T-cell (primary cell): ENCODE results near the gene LDAH. TPM values are rescaled to one million over a fixed set of nuclear protein-coding genes. Genes with fewer than 3 reads are reported as not detected.

Experiments
- ATAC-seq, 4 experiments: fragments of 200-7000 bp in 3 of 4; fragments of 150-1000 bp in 1 of 4; cut with Tn5 transposase; replicated peaks in 1 of 4; 1 replicate in 3 of 4; 2 replicates in 1 of 4; pipeline ENCODE4 v1.10.0; 2021; ENCODE audit warnings: moderate library complexity in 3 of 4, mild to moderate bottlenecking in 2 of 4, moderate number of reproducible peaks in 1 of 4
- CTCF ChIA-PET, 2 donors: fragments of 300-600 bp; sonication (Branson Sonifier 250); formaldehyde crosslinking; loops; one replicate each; lab custom pipeline; 2022; ENCODE audit warnings: antibody characterized with exemption in 2 of 2; lab: Charles Lee
- POLR2A ChIA-PET, 2 donors: fragments of 300-600 bp; sonication (Branson Sonifier 250); formaldehyde crosslinking; loops; one replicate each; lab custom pipeline; 2022; ENCODE audit warnings: antibody characterized with exemption in 2 of 2; lab: Charles Lee
- DNase-seq, 35 experiments: peaks; one replicate each; pipeline versions ENCODE4 v3.0.0 to v3.0.0-alpha.2; 2013 to 2023
- H3K27ac ChIP-seq: one replicate; pipeline ENCODE4 v1.5.1; 2013; ENCODE audit warnings: low read length
- H3K27me3 ChIP-seq, 2 experiments: replicated peaks in 1 of 2; 1 replicate in 1 of 2; 2 replicates in 1 of 2; pipeline versions ENCODE4 v1.6.1 to v1.7.0; 2013; ENCODE audit warnings: low read length in 1 of 2, mixed read lengths in 1 of 2; ENCODE audit not compliant: control insufficient read depth in 2 of 2, insufficient read depth in 2 of 2; ENCODE audit errors: extremely low read depth in 1 of 2
- H3K36me3 ChIP-seq, 2 donors: 1 replicate in 1 of 2; 2 replicates in 1 of 2; pipeline versions ENCODE4 v1.6.1 to v1.7.0; 2013; ENCODE audit warnings: low read length in 1 of 2; ENCODE audit not compliant: control insufficient read depth in 2 of 2, insufficient read depth in 1 of 2; ENCODE audit errors: extremely low read depth in 1 of 2
- H3K4me1 ChIP-seq, 2 experiments: 1 replicate in 1 of 2; 2 replicates in 1 of 2; pipeline versions ENCODE4 v1.6.1 to v1.7.0; 2013; ENCODE audit warnings: low read length in 2 of 2, mixed read lengths in 1 of 2; ENCODE audit not compliant: insufficient read depth in 2 of 2, control insufficient read depth in 1 of 2; ENCODE audit errors: extremely low read depth in 1 of 2
- H3K4me3 ChIP-seq, 2 donors: 1 replicate in 1 of 2; 2 replicates in 1 of 2; pipeline versions ENCODE4 v1.5.1 to v1.7.0; 2013; ENCODE audit warnings: mild to moderate bottlenecking in 2 of 2, low read length in 1 of 2, moderate library complexity in 1 of 2; ENCODE audit not compliant: control insufficient read depth in 1 of 2; ENCODE audit errors: extremely low read depth in 1 of 2
- H3K9me3 ChIP-seq: 2 replicates; pipeline ENCODE4 v1.7.0; 2013
- H3K27ac Mint-ChIP-seq, 2 donors: one replicate each; pipeline ENCODE4 v1.8.0; 2020 to 2021; ENCODE audit warnings: mild to moderate bottlenecking in 2 of 2, mixed read lengths in 2 of 2
- H3K27me3 Mint-ChIP-seq, 2 donors: one replicate each; pipeline ENCODE4 v1.8.0; 2021 to 2022; ENCODE audit warnings: mixed read lengths in 2 of 2
- H3K36me3 Mint-ChIP-seq: one replicate; pipeline ENCODE4 v1.8.0; 2021; ENCODE audit warnings: mixed read lengths
- H3K4me1 Mint-ChIP-seq, 3 donors: one replicate each; pipeline ENCODE4 v1.8.0; 2020 to 2022; ENCODE audit warnings: mixed read lengths in 3 of 3, mild to moderate bottlenecking in 1 of 3
- H3K4me3 Mint-ChIP-seq, 3 donors: one replicate each; pipeline ENCODE4 v1.8.0; 2020 to 2022; ENCODE audit warnings: mild to moderate bottlenecking in 3 of 3, mixed read lengths in 3 of 3, moderate library complexity in 3 of 3
- H3K9me3 Mint-ChIP-seq, 3 donors: one replicate each; pipeline ENCODE4 v1.8.0; 2020 to 2022; ENCODE audit warnings: mixed read lengths in 3 of 3
- WGBS: methylation state at CpG from one replicate; pipeline ENCODE4 v1.1.5; 2013; ENCODE audit warnings: missing lambda C conversion rate; ENCODE audit not compliant: insufficient coverage; 5-methylcytosine and 5-hydroxymethylcytosine counted together
- total RNA-seq, 35 experiments: library from RNA in 6 of 35; stranded (reverse) in 6 of 35; fragments of 120-200 nt in 1 of 35; gene quantifications; one replicate each; pipeline versions ENCODE4 v1.2.1 to v1.2.4 and lab custom pipeline; 2013 to 2026

The LDAH gene
- total RNA-seq, 5 donors from 2014 or later (not counting 1 experiment from before 2014, with no cell fraction given) = 12.3 to 21.2 (median 18.1) TPM

DNA sequence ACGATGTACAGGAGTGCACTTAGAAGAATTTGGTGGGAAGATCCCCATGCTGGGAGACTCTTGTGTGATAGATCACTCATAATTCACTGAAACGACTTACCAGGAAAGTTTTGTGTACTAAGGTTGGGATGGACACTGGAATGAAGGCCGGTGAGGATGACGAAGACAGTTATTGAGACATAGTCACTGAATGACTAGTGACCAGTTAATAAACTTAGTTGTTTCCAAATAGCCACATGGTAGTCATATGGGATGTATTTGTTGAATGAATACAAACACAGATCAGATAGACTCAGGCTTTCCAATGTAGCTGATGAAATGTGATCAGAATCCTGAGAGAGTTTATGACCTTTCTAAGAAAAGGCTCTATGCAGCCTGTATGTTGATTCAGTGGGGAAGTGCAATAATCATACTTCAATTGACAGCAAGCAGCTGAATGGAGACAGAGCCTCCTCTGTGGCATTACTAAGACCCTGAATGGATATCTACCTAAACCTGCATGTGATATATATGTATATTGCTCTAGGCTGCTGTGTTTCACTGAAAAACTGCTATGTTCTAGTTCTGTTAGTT, 135.6 kb downstream of the LDAH start:
- Mint-ChIP-seq H3K36me3 (peaks cover 69% of the 10 kb centered on the region), H3K27ac (no peak overlapping the region), H3K4me3 (no peak overlapping the region), H3K9me3 (no peaks in the 10 kb centered on the region), H3K4me1 (peaks cover 0 to 8% (median 5%) of the 10 kb centered on the region in 3 donors), H3K27me3 (no peaks in the 10 kb centered on the region)
- no peak overlapping the region for H3K27ac ChIP-seq
- ATAC-seq (no peak), DNase-seq (no peak)
- H3K4me1 ChIP-seq = no peaks in the 10 kb centered on the region
- ChIA-PET POLR2A (no interaction called here), CTCF (no interaction called here)
- H3K36me3 ChIP-seq = peaks cover 0 to 38% of the 10 kb centered on the region in 2 donors
- WGBS = 100% methylated on average over 3 of the region's 4 CpGs
- H3K4me3 ChIP-seq = no peak overlapping the region
- no peaks in the 10 kb centered on the region for H3K9me3 ChIP-seq
- H3K27me3 ChIP-seq = no peaks in the 10 kb centered on the region

DNA sequence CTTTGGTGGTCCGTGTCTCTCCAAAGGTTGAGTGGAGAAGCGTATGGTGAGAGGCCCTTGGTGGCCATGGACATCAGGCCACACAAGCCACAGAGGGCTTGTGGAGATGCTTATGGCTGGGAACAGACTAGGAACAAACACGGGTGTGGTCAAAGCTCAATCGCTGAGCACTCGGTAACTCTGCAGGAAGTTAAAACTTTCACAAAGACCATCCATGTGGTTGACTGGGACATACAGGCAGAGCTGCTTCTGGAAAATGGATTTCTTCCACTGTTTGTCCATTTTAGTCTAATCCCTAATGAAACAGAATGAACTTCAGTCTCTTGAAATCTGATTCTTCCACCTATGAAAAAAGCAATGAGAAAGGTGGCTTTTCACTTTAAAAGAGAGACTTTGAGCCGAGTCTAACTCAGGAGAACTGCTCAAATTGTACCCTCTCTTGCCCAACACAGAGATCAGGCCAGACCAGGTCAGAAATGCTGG, 138.3 kb downstream of the LDAH start:
- Histone ChIP-seq H3K9me3 (no peaks in the 10 kb centered on the region), H3K27me3 (no peaks in the 10 kb centered on the region), H3K36me3 (peaks cover 4 to 49% of the 10 kb centered on the region in 2 donors), H3K4me1 (no peaks in the 10 kb centered on the region), H3K27ac (no peak overlapping the region), H3K4me3 (no peak overlapping the region)
- H3K9me3 Mint-ChIP-seq = no peaks in the 10 kb centered on the region
- no peak overlapping the region for H3K27ac Mint-ChIP-seq
- POLR2A ChIA-PET = no interaction called here
- H3K4me1 Mint-ChIP-seq = peaks cover 0 to 9% (median 5%) of the 10 kb centered on the region in 3 donors
- ATAC-seq = no peak
- CTCF ChIA-PET = interaction anchor here in 1 of 2 donors (1.1 kb wide), 1 partner anchor 29 kb away, joined by 4 read pairs; no protein-coding TSS in a partner anchor
- no peak for DNase-seq
- peaks cover 64% of the 10 kb centered on the region for H3K36me3 Mint-ChIP-seq
- WGBS = 86% methylated on average over 3 of the region's 6 CpGs
- no peak overlapping the region for H3K4me3 Mint-ChIP-seq
- no peaks in the 10 kb centered on the region for H3K27me3 Mint-ChIP-seq

DNA sequence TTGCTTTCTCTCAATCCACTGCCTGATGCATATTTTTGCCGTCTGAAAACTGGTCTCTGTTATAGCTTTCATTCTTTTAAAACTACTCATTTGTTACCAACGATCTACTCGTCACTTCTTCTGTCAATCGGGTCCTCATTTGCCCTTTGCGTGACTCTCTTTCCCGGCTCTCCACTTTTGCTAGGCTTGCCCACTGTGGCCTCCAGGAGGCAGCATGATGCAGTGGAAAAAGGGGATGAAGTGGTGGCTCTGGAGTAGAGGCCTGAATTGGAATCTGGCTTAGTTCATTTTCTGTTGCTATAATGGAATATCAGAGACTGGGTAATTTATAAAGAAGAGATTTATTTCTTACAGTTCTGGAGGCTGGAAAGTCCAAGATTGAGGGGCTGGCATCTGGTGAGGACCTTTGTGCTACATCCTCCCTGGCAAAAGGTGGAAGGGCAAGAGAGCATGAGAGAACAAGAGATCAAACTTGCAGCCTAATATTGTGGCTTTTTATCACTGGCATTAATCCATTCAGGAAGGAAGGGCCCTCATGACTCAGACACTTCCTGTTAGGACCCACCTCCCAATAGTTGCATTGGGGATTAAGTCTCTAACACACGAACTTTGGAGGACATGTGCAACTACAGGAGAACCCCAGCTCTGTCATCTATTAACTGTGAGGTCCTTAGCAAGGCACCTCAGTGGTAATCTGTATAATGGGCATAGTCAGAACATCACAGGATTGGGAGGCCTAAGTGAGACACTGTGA, 140.6 kb downstream of the LDAH start:
- WGBS = 94% methylated on average over 3 of the region's 7 CpGs
- peaks cover 4 to 41% of the 10 kb centered on the region in 2 donors for H3K36me3 ChIP-seq

DNA sequence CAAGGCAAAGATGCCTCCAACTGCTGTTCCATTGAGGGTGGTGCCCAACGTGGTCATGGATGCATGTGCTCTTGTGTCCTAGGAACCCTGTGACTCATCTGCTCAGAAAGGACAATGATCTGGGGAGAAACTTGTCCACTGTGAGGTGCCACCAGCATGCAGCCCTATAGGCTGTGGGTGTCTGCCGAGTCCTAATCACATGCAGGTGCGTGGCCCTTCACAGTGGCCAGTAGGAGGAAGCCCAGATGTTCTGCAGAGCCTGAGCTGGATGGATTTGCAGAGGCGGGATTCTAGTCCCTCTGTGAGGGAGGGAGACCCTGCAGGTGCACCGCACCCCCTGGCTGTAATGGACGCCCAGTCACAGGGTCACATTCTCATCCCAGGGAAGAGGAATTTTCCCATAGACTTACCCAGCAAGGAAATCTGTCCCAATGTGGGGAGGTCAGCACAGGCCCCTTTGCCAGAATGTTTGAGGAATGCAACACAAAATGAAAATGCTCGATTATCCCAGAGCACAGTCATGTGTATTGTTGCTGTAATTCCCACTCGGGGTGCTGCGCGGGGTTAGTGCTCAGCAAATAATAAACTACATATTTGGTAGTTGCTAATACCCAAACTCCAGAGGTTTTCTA, 142.0 kb downstream of the LDAH start:
- Mint-ChIP-seq H3K4me1 (peaks cover 0 to 9% (median 5%) of the 10 kb centered on the region in 3 donors), H3K9me3 (no peaks in the 10 kb centered on the region), H3K4me3 (no peak overlapping the region), H3K27me3 (no peaks in the 10 kb centered on the region), H3K27ac (no peak overlapping the region), H3K36me3 (peaks cover 33% of the 10 kb centered on the region)
- H3K27me3 ChIP-seq = no peaks in the 10 kb centered on the region
- 96% methylated on average over 3 of the region's 10 CpGs for WGBS
- DNase-seq (no peak), ATAC-seq (no peak)
- H3K9me3 ChIP-seq = no peaks in the 10 kb centered on the region
- ChIA-PET POLR2A (no interaction called here), CTCF (no interaction called here)
- no peak overlapping the region for H3K27ac ChIP-seq
- peaks cover 4 to 30% of the 10 kb centered on the region in 2 donors for H3K36me3 ChIP-seq
- no peak overlapping the region for H3K4me3 ChIP-seq
- H3K4me1 ChIP-seq = no peaks in the 10 kb centered on the region

More for the DNA sequence above, 140.6 kb downstream of the LDAH start:
- ChIA-PET CTCF (interaction anchor here (0.5 to 1.0 kb wide), 4 partner anchors 21 to 281 kb away, joined by 3 to 8 read pairs (median 3); no protein-coding TSS in a partner anchor), POLR2A (interaction anchor here in 1 of 2 donors (0.8 kb wide), 1 partner anchor 9 kb away, joined by 3 read pairs; no protein-coding TSS in a partner anchor)
- Mint-ChIP-seq H3K4me3 (no peak overlapping the region), H3K27me3 (no peaks in the 10 kb centered on the region), H3K27ac (no peak overlapping the region), H3K4me1 (peaks cover 0 to 9% (median 5%) of the 10 kb centered on the region in 3 donors), H3K36me3 (peaks cover 46% of the 10 kb centered on the region), H3K9me3 (no peaks in the 10 kb centered on the region)
- no peak for DNase-seq
- Histone ChIP-seq H3K4me1 (no peaks in the 10 kb centered on the region), H3K9me3 (no peaks in the 10 kb centered on the region), H3K4me3 (no peak overlapping the region), H3K27me3 (no peaks in the 10 kb centered on the region), H3K27ac (no peak overlapping the region)
- no peak for ATAC-seq

DNA sequence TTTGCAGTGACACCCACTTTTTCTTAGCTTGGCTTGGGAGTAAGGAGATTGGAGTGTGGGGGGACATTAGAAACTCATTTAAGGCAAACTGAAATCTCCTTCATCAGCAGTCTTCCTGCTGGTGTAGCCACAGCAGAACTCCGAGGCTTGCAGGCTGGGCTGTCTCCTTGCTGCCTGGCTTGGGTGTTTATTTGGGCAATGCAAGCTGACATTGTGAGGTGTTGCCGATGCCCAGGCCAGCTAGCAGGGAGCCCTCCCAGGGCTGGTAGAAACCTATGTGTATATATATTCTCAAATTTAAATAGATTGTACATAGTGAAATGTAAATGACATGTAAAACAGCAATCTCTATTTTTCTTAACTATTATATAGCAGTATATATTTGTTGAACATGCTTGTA, 144.1 kb downstream of the LDAH start:
- POLR2A ChIA-PET = interaction anchor here in 1 of 2 donors (0.7 kb wide), 1 partner anchor 50 kb away, joined by 3 read pairs; no protein-coding TSS in a partner anchor
- H3K9me3 Mint-ChIP-seq = no peaks in the 10 kb centered on the region

DNA sequence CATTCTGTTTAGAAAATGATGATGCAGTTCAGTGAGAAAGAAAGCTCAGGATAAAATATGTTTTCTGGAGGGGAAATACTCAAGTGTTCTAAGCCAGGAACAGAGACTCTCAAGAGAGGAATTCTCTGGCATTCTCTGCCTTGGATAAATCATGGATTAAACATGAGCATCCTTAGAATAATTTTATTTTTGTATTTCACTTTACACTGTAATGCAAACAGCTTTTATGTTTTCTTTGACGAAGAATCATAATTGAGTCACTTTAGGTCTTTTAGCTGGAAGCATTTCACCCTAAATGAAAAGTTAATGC, 144.9 kb downstream of the LDAH start:
- CTCF ChIA-PET = interaction anchor here (0.7 to 1.2 kb wide), 2 partner anchors 14 to 16 kb away, joined by 3 to 6 read pairs; no protein-coding TSS in a partner anchor
- ATAC-seq = no peak
- Histone ChIP-seq H3K4me1 (no peaks in the 10 kb centered on the region), H3K4me3 (no peak overlapping the region), H3K27me3 (peaks cover 3 to 11% of the 10 kb centered on the region in 2 experiments), H3K36me3 (peaks cover 4 to 18% of the 10 kb centered on the region in 2 donors), H3K9me3 (no peaks in the 10 kb centered on the region), H3K27ac (no peak overlapping the region)
- Mint-ChIP-seq H3K4me1 (peaks cover 0 to 9% (median 9%) of the 10 kb centered on the region in 3 donors), H3K36me3 (peaks cover 13% of the 10 kb centered on the region), H3K27ac (no peak overlapping the region), H3K9me3 (no peaks in the 10 kb centered on the region), H3K27me3 (peaks cover 0 to 11% of the 10 kb centered on the region in 2 donors), H3K4me3 (no peak overlapping the region)
- POLR2A ChIA-PET = interaction anchor here in 1 of 2 donors (0.7 kb wide), 1 partner anchor 51 kb away, joined by 3 read pairs; no protein-coding TSS in a partner anchor
- WGBS = no CpG with 5 or more reads among the region's 1 CpG
- no peak for DNase-seq

More for the DNA sequence above, 144.1 kb downstream of the LDAH start:
- Histone ChIP-seq H3K4me3 (no peak overlapping the region), H3K4me1 (no peaks in the 10 kb centered on the region), H3K9me3 (no peaks in the 10 kb centered on the region), H3K27ac (no peak overlapping the region), H3K36me3 (peaks cover 4 to 18% of the 10 kb centered on the region in 2 donors), H3K27me3 (peaks cover 0 to 9% of the 10 kb centered on the region in 2 experiments)
- no CpG with 5 or more reads among the region's 2 CpGs for WGBS
- Mint-ChIP-seq H3K4me1 (peaks cover 0 to 11% (median 11%) of the 10 kb centered on the region in 3 donors), H3K4me3 (no peak overlapping the region), H3K36me3 (peaks cover 19% of the 10 kb centered on the region), H3K27ac (no peak overlapping the region), H3K27me3 (peaks cover 0 to 4% of the 10 kb centered on the region in 2 donors)
- CTCF ChIA-PET = no interaction called here
- ATAC-seq = no peak
- no peak for DNase-seq
